HUES64 (cell line): Measurements from ENCODE around the gene KRTAP9-1. TPM values are rescaled to one million over a fixed set of nuclear protein-coding genes. Genes with fewer than 3 reads are reported as not detected.
"Not testable (repeated sequence)": the region's sequence is repeated elsewhere in the genome, so short reads cannot be mapped to it uniquely, and the experiment has no call there.

Source experiments
- H3K27ac ChIP-seq: 2 replicates; pipeline ENCODE4 v1.7.0; 2013; ENCODE audit warnings: low read depth, low read length, inconsistent platforms
- H3K27me3 ChIP-seq: 2 replicates; pipeline ENCODE4 v1.6.1; 2013; ENCODE audit warnings: mild to moderate bottlenecking, low read length; ENCODE audit not compliant: insufficient read depth
- H3K36me3 ChIP-seq: 2 replicates; pipeline ENCODE4 v1.6.1; 2013; ENCODE audit warnings: mild to moderate bottlenecking, low read length; ENCODE audit not compliant: insufficient read depth
- H3K4me1 ChIP-seq: 2 replicates; pipeline ENCODE4 v1.6.1; 2013; ENCODE audit warnings: mild to moderate bottlenecking, low read length, moderate library complexity; ENCODE audit not compliant: insufficient read depth
- H3K4me3 ChIP-seq: 2 replicates; pipeline ENCODE4 v1.5.1; 2013; ENCODE audit warnings: mild to moderate bottlenecking, low read length, moderate library complexity
- H3K9ac ChIP-seq: 2 replicates; pipeline ENCODE4 v1.6.1; 2013; ENCODE audit warnings: mild to moderate bottlenecking, low read depth, low read length
- H3K9me3 ChIP-seq: 2 replicates; pipeline ENCODE4 v1.6.1; 2013; ENCODE audit warnings: low read depth, low read length; ENCODE audit not compliant: insufficient read depth
- WGBS: fragments of 150-250, 120-280 bp; methylation state at CpG from one replicate; pipeline ENCODE4 v1.1.7; 2013; ENCODE audit warnings: missing lambda C conversion rate; 5-methylcytosine and 5-hydroxymethylcytosine counted together
- polyA plus RNA-seq, 2 experiments: library from polyadenylated mRNA; stranded (reverse); fragments of 50-300 nt; gene quantifications; one replicate each; pipeline ENCODE4 v1.2.3, GENCODE V29; 2013

Gene KRTAP9-1
- not detected for polyA plus RNA-seq (2013, experiment 1 of 2)
- polyA plus RNA-seq (2013, experiment 2 of 2) = not detected

- not testable (repeated sequence) for H3K9me3 ChIP-seq, H3K4me1 ChIP-seq, H3K9ac ChIP-seq, H3K36me3 ChIP-seq, H3K27me3 ChIP-seq, H3K27ac ChIP-seq, H3K4me3 ChIP-seq
- 78% methylated on average over 1 of the region's 1 CpG for WGBS
Measured at GRCh38 chr17:41189837-41190318, at the start of gene KRTAP9-1. TSS of gene KRTAP9-1 (plus strand) at chr17:41189887. CDS start at chr17:41189887, 0 bp downstream.

GRCh38 chr17:41140360-41141131, 49.1 kb upstream of the KRTAP9-1 start, which contains the start of gene KRTAP4-6:
TSS of gene KRTAP4-6 (minus strand) at chr17:41140544. CDS start at chr17:41140487, 57 bp downstream.
- no peaks in the 10 kb centered on the region for H3K27me3 ChIP-seq
- 92% methylated on average over 6 of the region's 6 CpGs for WGBS

GRCh38 chr17:41141361-41141760, 48.3 kb upstream of the KRTAP9-1 start:
- Histone ChIP-seq H3K27ac (no peak overlapping the region), H3K4me3 (no peak overlapping the region), H3K9ac (no peak overlapping the region), H3K36me3 (no peaks in the 10 kb centered on the region), H3K27me3 (no peaks in the 10 kb centered on the region), H3K9me3 (peaks cover 22% of the 10 kb centered on the region), H3K4me1 (no peaks in the 10 kb centered on the region)

More at GRCh38 chr17:41140360-41141131, 49.1 kb upstream of the KRTAP9-1 start, which contains the start of gene KRTAP4-6:
- H3K4me1 ChIP-seq = no peaks in the 10 kb centered on the region
- H3K27ac ChIP-seq = no peak within 1 kb of the TSS
- H3K9ac ChIP-seq = no peak within 1 kb of the TSS
- no peak within 1 kb of the TSS for H3K4me3 ChIP-seq
- H3K36me3 ChIP-seq = no peaks in the 10 kb centered on the region
- peaks cover 22% of the 10 kb centered on the region for H3K9me3 ChIP-seq

GRCh38 chr17:41144846-41145245, 44.8 kb upstream of the KRTAP9-1 start:
- WGBS = 87% methylated on average over 1 of the region's 1 CpG
- Histone ChIP-seq H3K4me3 (no peak overlapping the region), H3K36me3 (no peaks in the 10 kb centered on the region)

GRCh38 chr17:41145261-41145660, 44.4 kb upstream of the KRTAP9-1 start:
- Histone ChIP-seq H3K4me1 (no peaks in the 10 kb centered on the region), H3K9me3 (peaks cover 17% of the 10 kb centered on the region), H3K36me3 (no peaks in the 10 kb centered on the region), H3K9ac (no peak overlapping the region), H3K4me3 (no peak overlapping the region), H3K27ac (no peak overlapping the region), H3K27me3 (no peaks in the 10 kb centered on the region)
- 60% methylated on average over 1 of the region's 2 CpGs for WGBS

More at GRCh38 chr17:41144846-41145245, 44.8 kb upstream of the KRTAP9-1 start:
- no peaks in the 10 kb centered on the region for H3K4me1 ChIP-seq
- no peak overlapping the region for H3K9ac ChIP-seq
- peaks cover 18% of the 10 kb centered on the region for H3K9me3 ChIP-seq
- H3K27ac ChIP-seq = no peak overlapping the region
- no peaks in the 10 kb centered on the region for H3K27me3 ChIP-seq

GRCh38 chr17:41147531-41148204, 42.0 kb upstream of the KRTAP9-1 start:
- WGBS = 91% methylated on average over 2 of the region's 2 CpGs
- Histone ChIP-seq H3K9me3 (peaks cover 11% of the 10 kb centered on the region), H3K36me3 (no peaks in the 10 kb centered on the region), H3K27me3 (no peaks in the 10 kb centered on the region), H3K4me1 (no peaks in the 10 kb centered on the region), H3K9ac (no peak overlapping the region), H3K4me3 (no peak overlapping the region), H3K27ac (no peak overlapping the region)

- not testable (repeated sequence) for H3K27me3 ChIP-seq, H3K27ac ChIP-seq, H3K36me3 ChIP-seq, H3K4me3 ChIP-seq, H3K4me1 ChIP-seq, H3K9me3 ChIP-seq, H3K9ac ChIP-seq
- 88% methylated on average over 10 of the region's 10 CpGs for WGBS
Measured at GRCh38 chr17:41148971-41149651, 40.6 kb upstream of the KRTAP9-1 start.

- Histone ChIP-seq H3K27ac (no peak within 1 kb of the TSS), H3K36me3 (no peaks in the 10 kb centered on the region), H3K9ac (no peak within 1 kb of the TSS), H3K27me3 (no peaks in the 10 kb centered on the region), H3K4me1 (no peaks in the 10 kb centered on the region), H3K4me3 (no peak within 1 kb of the TSS), H3K9me3 (no peaks in the 10 kb centered on the region)
- WGBS = 54% methylated on average over 2 of the region's 2 CpGs
Measured at GRCh38 chr17:41149652-41149985, 40.1 kb upstream of the KRTAP9-1 start, which contains the start of gene KRTAP4-5. TSS of gene KRTAP4-5 (minus strand) at chr17:41149825. CDS start at chr17:41149767, 58 bp downstream.

- H3K4me3 ChIP-seq = no peak overlapping the region
- no peaks in the 10 kb centered on the region for H3K9me3 ChIP-seq
- H3K9ac ChIP-seq = no peak overlapping the region
- 88% methylated on average over 4 of the region's 4 CpGs for WGBS
- H3K27me3 ChIP-seq = no peaks in the 10 kb centered on the region
- H3K36me3 ChIP-seq = no peaks in the 10 kb centered on the region
- no peak overlapping the region for H3K27ac ChIP-seq
- no peaks in the 10 kb centered on the region for H3K4me1 ChIP-seq
Measured at GRCh38 chr17:41150026-41150425, 39.7 kb upstream of the KRTAP9-1 start.

GRCh38 chr17:41151525-41151924, 38.2 kb upstream of the KRTAP9-1 start:
- 90% methylated on average over 1 of the region's 2 CpGs for WGBS
- Histone ChIP-seq H3K4me1 (no peaks in the 10 kb centered on the region), H3K27me3 (no peaks in the 10 kb centered on the region), H3K9ac (no peak overlapping the region), H3K27ac (no peak overlapping the region), H3K4me3 (no peak overlapping the region), H3K36me3 (no peaks in the 10 kb centered on the region), H3K9me3 (no peaks in the 10 kb centered on the region)

- Histone ChIP-seq H3K9me3 (no peaks in the 10 kb centered on the region), H3K9ac (no peak overlapping the region)
- 96% methylated on average over 2 of the region's 2 CpGs for WGBS
Measured at GRCh38 chr17:41153856-41154255, 35.8 kb upstream of the KRTAP9-1 start.

More at GRCh38 chr17:41153856-41154255, 35.8 kb upstream of the KRTAP9-1 start:
- H3K4me3 ChIP-seq = no peak overlapping the region
- H3K27me3 ChIP-seq = no peaks in the 10 kb centered on the region
- H3K4me1 ChIP-seq = no peaks in the 10 kb centered on the region
- no peaks in the 10 kb centered on the region for H3K36me3 ChIP-seq
- no peak overlapping the region for H3K27ac ChIP-seq
